ENCODE measurements around the gene OSBPL5.

The OSBPL5 gene

GRCh38 chr11:3126901-3127691 is 38.0 kb downstream of the OSBPL5 start:
- H3K4me3 ChIP-seq (ENCODE audit: low read depth, low read length), result no peak overlapping the region
- TF ChIP-seq CTCF (IDR thresholded peaks at IDR 0.05; ENCODE audit: insufficient read depth, low read length, missing control alignments), result no peak
- no peak for DNase-seq (ENCODE audit: low read depth, low spot score)
- ChIA-PET POLR2A (no interaction called here), CTCF (no interaction called here)

- ChIA-PET CTCF (no interaction called here), POLR2A (no interaction called here)
- no peak for DNase-seq (ENCODE audit: low read depth, low spot score)
- no peak for TF ChIP-seq CTCF (IDR thresholded peaks at IDR 0.05; ENCODE audit: insufficient read depth, low read length, missing control alignments)
- H3K4me3 ChIP-seq (ENCODE audit: low read depth, low read length), result no peak overlapping the region
Observed at GRCh38 chr11:3126207-3126865, 38.8 kb downstream of the OSBPL5 start.

GRCh38 chr11:3124821-3125220 is 40.3 kb downstream of the OSBPL5 start:
- ChIA-PET POLR2A (interaction anchor here (0.7 to 1.0 kb wide), 2 partner anchors 15 to 67 kb away, joined by 3 to 8 read pairs; partner anchors contain the start of gene CARS1), CTCF (interaction anchor here (0.9 to 1.6 kb wide), 5 partner anchors 11 to 34 kb away, joined by 3 to 8 read pairs (median 4); no protein-coding TSS in a partner anchor)
- no peak overlapping the region for H3K4me3 ChIP-seq (ENCODE audit: low read depth, low read length)
- no peak for DNase-seq (ENCODE audit: low read depth, low spot score)
- no peak for TF ChIP-seq CTCF (IDR thresholded peaks at IDR 0.05; ENCODE audit: insufficient read depth, low read length, missing control alignments)

GRCh38 chr11:3123761-3124733 is 41.1 kb downstream of the OSBPL5 start:
- POLR2A ChIA-PET, result interaction anchor here (0.7 to 1.0 kb wide), 2 partner anchors 16 to 66 kb away, joined by 3 to 8 read pairs; partner anchors contain the start of gene CARS1
- TF ChIP-seq CTCF (IDR thresholded peaks at IDR 0.05; ENCODE audit: insufficient read depth, low read length, missing control alignments), result no peak
- peak; percentile 70 for DNase-seq (ENCODE audit: low read depth, low spot score)
- H3K4me3 ChIP-seq (ENCODE audit: low read depth, low read length), result no peak overlapping the region
- CTCF ChIA-PET, result interaction anchor here (0.9 to 1.6 kb wide), 7 partner anchors 10 to 92 kb away, joined by 3 to 8 read pairs (median 4); no protein-coding TSS in a partner anchor

GRCh38 chr11:3123305-3123704 is 41.8 kb downstream of the OSBPL5 start:
- no peak for TF ChIP-seq CTCF (IDR thresholded peaks at IDR 0.05; ENCODE audit: insufficient read depth, low read length, missing control alignments)
- no peak overlapping the region for H3K4me3 ChIP-seq (ENCODE audit: low read depth, low read length)
- ChIA-PET CTCF (interaction anchor here (1.0 to 1.1 kb wide), 3 partner anchors 13 to 93 kb away, joined by 3 to 5 read pairs (median 4); no protein-coding TSS in a partner anchor), POLR2A (interaction anchor here (0.5 kb wide), 1 partner anchor 10 kb away, joined by 4 read pairs; no protein-coding TSS in a partner anchor)
- DNase-seq (ENCODE audit: low read depth, low spot score), result no peak
